AG04450 (cell line): ENCODE measurements around the gene COIL. TPM values are rescaled to one million over a fixed set of nuclear protein-coding genes. Genes with fewer than 3 reads are reported as not detected.

Experiments
- CTCF ChIA-PET: fragments of 300-600, 350-600 bp; formaldehyde crosslinking; extraction: SDS; loops from one replicate; lab custom pipeline; 2022; ENCODE audit warnings: antibody characterized with exemption, inconsistent platforms; lab: Charles Lee
- POLR2A ChIA-PET: fragments of 350-600 bp; formaldehyde crosslinking; extraction: SDS; loops from one replicate; lab custom pipeline; 2021; ENCODE audit warnings: antibody characterized with exemption, inconsistent platforms; lab: Yijun Ruan, JAX
- DNase-seq: peaks from one replicate; pipeline ENCODE4 v3.0.0-alpha.2; 2011; ENCODE audit warnings: low read depth, low spot score
- H3K27ac ChIP-seq: one replicate; pipeline ENCODE4 v1.5.1; 2012; ENCODE audit warnings: low read depth, low read length, control low read depth
- H3K27me3 ChIP-seq: one replicate; pipeline ENCODE4 v1.6.0; 2012; ENCODE audit warnings: low read length; ENCODE audit not compliant: control insufficient read depth, insufficient read depth
- H3K4me3 ChIP-seq: 2 replicates; pipeline ENCODE4 v1.5.1; 2011; ENCODE audit warnings: mild to moderate bottlenecking, low read depth, low read length, control low read depth
- H3K9me3 ChIP-seq: 2 replicates; pipeline ENCODE4 v1.5.1; 2012; ENCODE audit warnings: low read length; ENCODE audit not compliant: control insufficient read depth, insufficient read depth
- CTCF ChIP-seq: IDR thresholded peaks from 2 replicates; pipeline ENCODE4 v1.5.1; 2011; ENCODE audit warnings: low read depth, low read length, control low read depth, inconsistent platforms
- polyA plus RNA-seq: library from polyadenylated mRNA; depleted of rRNA; stranded (reverse); fragments of >200 nt; gene quantifications from 2 replicates; pipeline ENCODE4 v1.2.3, GENCODE V29; 2011

COIL gene
- polyA plus RNA-seq, 1 experiment, result 8.2 TPM

DNA sequence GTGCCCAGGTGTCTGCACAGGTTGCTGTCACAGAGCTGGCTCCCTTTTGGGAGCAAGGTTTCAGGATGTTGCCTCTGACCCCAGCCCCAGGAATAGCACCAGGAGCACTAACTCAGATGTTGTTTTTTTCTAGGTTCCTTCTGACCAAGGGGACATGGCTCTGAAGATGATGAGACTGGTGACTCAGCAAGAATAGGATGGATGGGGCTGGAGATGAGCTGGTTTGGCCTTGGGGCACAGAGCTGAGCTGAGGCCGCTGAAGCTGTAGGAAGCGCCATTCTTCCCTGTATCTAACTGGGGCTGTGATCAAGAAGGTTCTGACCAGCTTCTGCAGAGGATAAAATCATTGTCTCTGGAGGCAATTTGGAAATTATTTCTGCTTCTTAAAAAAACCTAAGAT, 45.2 kb upstream of the COIL start:
- no peak for DNase-seq
- no peaks in the 10 kb centered on the region for H3K9me3 ChIP-seq
- ChIA-PET POLR2A (no interaction called here), CTCF (no interaction called here)
- H3K4me3 ChIP-seq, result no peak overlapping the region
- H3K27me3 ChIP-seq, result no peaks in the 10 kb centered on the region
- no peak overlapping the region for H3K27ac ChIP-seq
- TF ChIP-seq CTCF, result no peak

DNA sequence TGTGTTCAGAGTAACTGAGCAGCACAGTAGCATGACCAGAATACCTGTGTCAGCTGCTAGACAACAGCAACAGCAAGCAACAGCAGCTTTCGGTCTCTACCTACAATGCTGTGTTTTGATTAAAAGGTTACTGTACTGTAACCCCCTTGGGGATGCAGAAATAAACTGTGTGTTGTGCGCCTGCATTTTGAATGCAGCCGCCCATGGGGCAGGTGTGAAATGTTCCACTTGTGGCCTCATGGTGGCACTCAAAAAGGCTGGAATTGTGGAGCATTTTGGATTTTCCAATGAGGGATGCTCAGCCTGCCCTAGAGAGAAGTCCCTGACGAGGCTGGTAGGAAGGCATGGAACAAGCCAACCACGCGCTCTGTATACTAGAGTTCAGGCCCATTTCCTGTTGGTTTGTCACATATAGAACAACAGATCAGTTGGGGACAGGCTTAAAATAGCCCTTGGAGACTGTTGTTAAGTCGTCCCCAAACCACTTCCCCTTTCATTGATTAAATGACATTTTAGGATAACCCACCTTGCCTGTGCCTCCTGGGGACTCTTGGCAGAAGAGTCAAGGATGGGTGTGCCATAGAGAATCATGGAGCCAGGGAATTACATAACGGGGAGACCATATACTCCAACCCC, 44.2 kb upstream of the COIL start:
- no peak for DNase-seq
- Histone ChIP-seq H3K4me3 (no peak overlapping the region), H3K27ac (no peak overlapping the region), H3K27me3 (no peaks in the 10 kb centered on the region), H3K9me3 (no peaks in the 10 kb centered on the region)
- ChIA-PET POLR2A (no interaction called here), CTCF (no interaction called here)
- no peak for TF ChIP-seq CTCF

DNA sequence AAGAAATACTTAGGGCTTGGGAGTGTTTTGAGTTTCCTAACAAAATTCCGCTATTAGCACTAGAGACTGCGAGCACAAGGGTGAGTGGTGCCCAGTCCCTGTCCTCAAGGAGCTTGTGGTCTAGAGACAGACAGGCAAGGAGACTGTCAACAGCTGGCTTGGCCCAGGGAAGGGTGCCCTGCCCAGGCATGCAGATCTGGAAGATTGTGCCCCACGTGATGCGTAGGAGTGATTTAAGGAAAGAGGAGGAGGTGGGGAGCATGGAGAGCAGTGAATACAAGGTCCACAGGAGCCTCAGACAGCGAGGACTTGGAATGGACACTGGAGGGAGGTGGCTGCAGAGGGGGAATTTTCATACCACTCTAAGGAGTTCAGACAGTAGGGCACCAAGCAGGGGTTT, 42.1 kb upstream of the COIL start:
- DNase-seq, result no peak
- Histone ChIP-seq H3K27me3 (no peaks in the 10 kb centered on the region), H3K27ac (no peak overlapping the region), H3K9me3 (no peaks in the 10 kb centered on the region), H3K4me3 (no peak overlapping the region)
- POLR2A ChIA-PET, result no interaction called here
- CTCF ChIA-PET, result no interaction called here
- TF ChIP-seq CTCF, result no peak

GRCh38 chr17:57001541-57001940, 40.7 kb upstream of the COIL start:
- no peak overlapping the region for H3K27ac ChIP-seq
- H3K9me3 ChIP-seq, result no peaks in the 10 kb centered on the region
- no peaks in the 10 kb centered on the region for H3K27me3 ChIP-seq
- CTCF ChIA-PET, result interaction anchor here (0.8 kb wide), 1 partner anchor 9 kb away, joined by 4 read pairs; no protein-coding TSS in a partner anchor
- TF ChIP-seq CTCF, result no peak
- no peak for DNase-seq
- H3K4me3 ChIP-seq, result no peak overlapping the region
- POLR2A ChIA-PET, result no interaction called here

- no peak for TF ChIP-seq CTCF
- no peaks in the 10 kb centered on the region for H3K27me3 ChIP-seq
- DNase-seq, result no peak
- CTCF ChIA-PET, result no interaction called here
- no peak overlapping the region for H3K27ac ChIP-seq
- H3K4me3 ChIP-seq, result no peak overlapping the region
- H3K9me3 ChIP-seq, result no peaks in the 10 kb centered on the region
- POLR2A ChIA-PET, result no interaction called here
Observed at GRCh38 chr17:56997313-56997712, 36.5 kb upstream of the COIL start.
